ENCODE results near the gene LY6G5C. TPM values are rescaled to one million over a fixed set of nuclear protein-coding genes. Genes with fewer than 3 reads are reported as not detected.
A peak's percentile ranks its signal among the peaks of the same experiment; 100 is the strongest.

LY6G5C gene
- total and polyA plus RNA-seq, 9 of the 15 experiments (the other 6 are each of a cell fraction or from before 2014, with no cell fraction given), result 0.10 to 0.67 (median 0.46) TPM; not detected in 4

DNA sequence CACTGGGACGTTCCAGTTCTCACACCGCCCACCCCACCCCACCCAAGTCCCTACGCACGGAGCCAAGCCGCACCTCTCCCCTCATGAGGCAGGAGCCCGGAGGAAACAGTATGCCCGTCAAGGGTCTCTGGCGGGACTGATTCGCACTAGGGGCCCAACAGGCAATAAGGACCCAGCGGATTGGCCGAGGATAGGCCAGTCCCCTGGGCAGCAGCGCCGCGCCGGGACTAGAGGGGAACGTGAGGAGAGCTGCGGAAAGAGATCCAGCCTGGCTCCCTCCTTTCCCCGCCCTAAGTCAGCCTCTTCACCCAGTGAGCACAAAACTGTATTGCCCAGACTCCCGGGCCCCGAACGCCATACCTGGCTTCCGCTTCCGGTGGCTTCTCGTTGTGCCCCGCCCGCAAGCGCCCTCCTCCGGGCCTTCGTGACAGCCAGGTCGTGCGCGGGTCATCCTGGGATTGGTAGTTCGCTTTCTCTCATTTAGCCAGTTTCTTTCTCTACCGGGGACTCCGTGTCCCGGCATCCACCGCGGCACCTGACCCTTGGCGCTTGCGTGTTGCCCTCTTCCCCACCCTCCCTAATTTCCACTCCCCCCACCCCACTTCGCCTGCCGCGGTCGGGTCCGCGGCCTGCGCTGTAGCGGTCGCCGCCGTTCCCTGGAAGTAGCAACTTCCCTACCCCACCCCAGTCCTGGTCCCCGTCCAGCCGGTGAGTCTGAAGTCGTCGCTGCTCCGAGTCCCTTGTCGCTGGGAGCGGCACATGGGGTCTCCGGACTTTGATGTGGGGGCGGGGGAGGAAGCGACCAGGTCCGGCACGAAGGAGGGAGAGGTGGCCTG, 15.1 kb downstream of the LY6G5C start, which contains the start of gene CSNK2B (continued):
- TF ChIP-seq CBX3 (IDR thresholded peaks at IDR 0.05; ENCODE audit: borderline replicate concordance in 1 of 2, low read length in 2 of 2), result no peak; a peak in 2 of 3 replicates
- TF ChIP-seq PHF8 (IDR thresholded peaks at IDR 0.05; ENCODE audit: borderline replicate concordance, low read length), result peak; percentile 96
- TF ChIP-seq CHCHD3 (CRISPR knock-in tag; IDR thresholded peaks at IDR 0.05), result peak; percentile 94
- no peak for TF ChIP-seq ARHGAP35 (IDR thresholded peaks at IDR 0.05; ENCODE audit: partially characterized antibody)
- TF ChIP-seq RBM14 (IDR thresholded peaks at IDR 0.05; ENCODE audit: borderline replicate concordance, insufficient read depth, low read depth, low read length), result peak; percentile 45; the same call in 1 of the 2 replicates
- TF ChIP-seq RFX5 (IDR thresholded peaks at IDR 0.05; ENCODE audit: low read depth, low read length), result peak; percentile 14; the same call in 1 of the 2 replicates
- no peak for TF ChIP-seq FOXP1 (CRISPR knock-in tag; IDR thresholded peaks at IDR 0.05)
- TF ChIP-seq, protein P1, sequence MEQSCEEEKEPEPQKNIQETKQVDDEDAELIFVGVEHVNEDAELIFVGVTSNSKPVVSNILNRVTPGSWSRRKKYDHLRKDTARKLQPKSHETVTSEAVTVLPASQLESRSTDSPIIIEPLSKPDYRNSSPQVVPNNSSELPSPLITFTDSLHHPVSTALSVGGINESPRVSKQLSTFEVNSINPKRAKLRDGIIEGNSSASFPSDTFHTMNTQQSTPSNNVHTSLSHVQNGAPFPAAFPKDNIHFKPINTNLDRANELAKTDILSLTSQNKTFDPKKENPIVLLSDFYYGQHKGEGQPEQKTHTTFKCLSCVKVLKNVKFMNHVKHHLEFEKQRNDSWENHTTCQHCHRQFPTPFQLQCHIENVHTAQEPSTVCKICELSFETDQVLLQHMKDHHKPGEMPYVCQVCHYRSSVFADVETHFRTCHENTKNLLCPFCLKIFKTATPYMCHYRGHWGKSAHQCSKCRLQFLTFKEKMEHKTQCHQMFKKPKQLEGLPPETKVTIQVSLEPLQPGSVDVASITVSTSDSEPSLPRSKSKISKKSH (CRISPR knock-in tag; IDR thresholded peaks at IDR 0.05), result no peak
- no peak for TF ChIP-seq SMC3 (conservative IDR thresholded peaks at IDR 0.05; ENCODE audit: insufficient read depth, low read depth, low read length)
- TF ChIP-seq ZNF583 (CRISPR knock-in tag; IDR thresholded peaks at IDR 0.05), result peak; percentile 59; the same call in 1 of the 2 replicates
- TF ChIP-seq, protein P2, sequence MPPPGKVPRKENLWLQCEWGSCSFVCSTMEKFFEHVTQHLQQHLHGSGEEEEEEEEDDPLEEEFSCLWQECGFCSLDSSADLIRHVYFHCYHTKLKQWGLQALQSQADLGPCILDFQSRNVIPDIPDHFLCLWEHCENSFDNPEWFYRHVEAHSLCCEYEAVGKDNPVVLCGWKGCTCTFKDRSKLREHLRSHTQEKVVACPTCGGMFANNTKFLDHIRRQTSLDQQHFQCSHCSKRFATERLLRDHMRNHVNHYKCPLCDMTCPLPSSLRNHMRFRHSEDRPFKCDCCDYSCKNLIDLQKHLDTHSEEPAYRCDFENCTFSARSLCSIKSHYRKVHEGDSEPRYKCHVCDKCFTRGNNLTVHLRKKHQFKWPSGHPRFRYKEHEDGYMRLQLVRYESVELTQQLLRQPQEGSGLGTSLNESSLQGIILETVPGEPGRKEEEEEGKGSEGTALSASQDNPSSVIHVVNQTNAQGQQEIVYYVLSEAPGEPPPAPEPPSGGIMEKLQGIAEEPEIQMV (tag; conservative IDR thresholded peaks at IDR 0.05; ENCODE audit: low read depth), result peak; percentile 83
- TF ChIP-seq, protein P3, sequence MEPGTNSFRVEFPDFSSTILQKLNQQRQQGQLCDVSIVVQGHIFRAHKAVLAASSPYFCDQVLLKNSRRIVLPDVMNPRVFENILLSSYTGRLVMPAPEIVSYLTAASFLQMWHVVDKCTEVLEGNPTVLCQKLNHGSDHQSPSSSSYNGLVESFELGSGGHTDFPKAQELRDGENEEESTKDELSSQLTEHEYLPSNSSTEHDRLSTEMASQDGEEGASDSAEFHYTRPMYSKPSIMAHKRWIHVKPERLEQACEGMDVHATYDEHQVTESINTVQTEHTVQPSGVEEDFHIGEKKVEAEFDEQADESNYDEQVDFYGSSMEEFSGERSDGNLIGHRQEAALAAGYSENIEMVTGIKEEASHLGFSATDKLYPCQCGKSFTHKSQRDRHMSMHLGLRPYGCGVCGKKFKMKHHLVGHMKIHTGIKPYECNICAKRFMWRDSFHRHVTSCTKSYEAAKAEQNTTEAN (CRISPR knock-in tag; IDR thresholded peaks at IDR 0.05), result peak; percentile 6; the same call in 1 of the 2 replicates
- no peak for TF ChIP-seq IRF2 (CRISPR knock-in tag; IDR thresholded peaks at IDR 0.05)
- peak; percentile 98 for TF ChIP-seq NR2C2 (CRISPR knock-in tag; IDR thresholded peaks at IDR 0.05)
- no peak for TF ChIP-seq NR2C2 (tag; IDR thresholded peaks at IDR 0.05)
- TF ChIP-seq, protein P4, sequence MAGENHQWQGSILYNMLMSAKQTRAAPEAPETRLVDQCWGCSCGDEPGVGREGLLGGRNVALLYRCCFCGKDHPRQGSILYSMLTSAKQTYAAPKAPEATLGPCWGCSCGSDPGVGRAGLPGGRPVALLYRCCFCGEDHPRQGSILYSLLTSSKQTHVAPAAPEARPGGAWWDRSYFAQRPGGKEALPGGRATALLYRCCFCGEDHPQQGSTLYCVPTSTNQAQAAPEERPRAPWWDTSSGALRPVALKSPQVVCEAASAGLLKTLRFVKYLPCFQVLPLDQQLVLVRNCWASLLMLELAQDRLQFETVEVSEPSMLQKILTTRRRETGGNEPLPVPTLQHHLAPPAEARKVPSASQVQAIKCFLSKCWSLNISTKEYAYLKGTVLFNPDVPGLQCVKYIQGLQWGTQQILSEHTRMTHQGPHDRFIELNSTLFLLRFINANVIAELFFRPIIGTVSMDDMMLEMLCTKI (IDR thresholded peaks at IDR 0.05; ENCODE audit: partially characterized antibody), result no peak
- TF ChIP-seq TEAD1 (CRISPR knock-in tag; IDR thresholded peaks at IDR 0.05), result no peak
- TF ChIP-seq HLTF (IDR thresholded peaks at IDR 0.05), result peak; percentile 82; the same call in 1 of the 2 replicates
- TF ChIP-seq RHOXF2B (CRISPR knock-in tag; conservative IDR thresholded peaks at IDR 0.05), result peak; percentile 86; the same call in 1 of the 2 replicates
- TF ChIP-seq ZNF431 (CRISPR knock-in tag; IDR thresholded peaks at IDR 0.05), result peak; percentile 75
- TF ChIP-seq ZC3H11A (IDR thresholded peaks at IDR 0.05; ENCODE audit: low read depth, low read length), result no peak
